ENCODE results near the gene SOBP. TPM values are rescaled to one million over a fixed set of nuclear protein-coding genes. Genes with fewer than 3 reads are reported as not detected.

The SOBP gene
- total and polyA plus RNA-seq, 2 donors (not counting 3 experiments of a cell fraction or from before 2014, with no cell fraction given), result 0.35 to 6.6 TPM

GRCh38 chr6:107574856-107575255 is 84.9 kb downstream of the SOBP start:
- no peaks in the 10 kb centered on the region for H4K20me1 ChIP-seq (replicated peaks; ENCODE audit: control insufficient read depth, extremely low read depth, insufficient read depth, low read length)
- CTCF ChIA-PET, result no interaction called here
- H3K9me3 ChIP-seq (replicated peaks; ENCODE audit: control insufficient read depth, insufficient read depth, low read length), result no peaks in the 10 kb centered on the region
- H3K9ac ChIP-seq (replicated peaks; ENCODE audit: extremely low read depth, insufficient read depth, low read length), result no peak overlapping the region
- no peak overlapping the region for H3K4me2 ChIP-seq (ENCODE audit: insufficient read depth, low read length)
- TF ChIP-seq POLR2A (IDR thresholded peaks at IDR 0.05; ENCODE audit: low read depth, low read length) (no peak), EZH2 (IDR thresholded peaks at IDR 0.05; ENCODE audit: borderline replicate concordance, low read depth, low read length, severe bottlenecking) (no peak), MYC (IDR thresholded peaks at IDR 0.05; ENCODE audit: low read depth, low read length) (no peak), JUN (IDR thresholded peaks at IDR 0.05; ENCODE audit: borderline replicate concordance, insufficient read depth, insufficient read length, low read depth) (no peak), CTCF (IDR thresholded peaks at IDR 0.05; ENCODE audit: extremely low read depth in 1 of 2, insufficient read depth in 1 of 2, low read depth in 1 of 2, low read length in 2 of 2) (no peak)
- no peak overlapping the region for H3K4me3 ChIP-seq (replicated peaks in 1 of 3; ENCODE audit: insufficient read depth in 1 of 3, low read depth in 1 of 3, low read length in 3 of 3)
- DNase-seq (ENCODE audit: low read depth, low spot score) (no peak), FAIRE-seq (no peak)
- H3K9me1 ChIP-seq (replicated peaks; ENCODE audit: control insufficient read depth, extremely low read depth, insufficient read depth, low read length), result no peaks in the 10 kb centered on the region
- no peaks in the 10 kb centered on the region for H3K27me3 ChIP-seq (ENCODE audit: control insufficient read depth in 2 of 2, insufficient read depth in 2 of 2, low read length in 2 of 2)
- H3K27ac ChIP-seq (ENCODE audit: insufficient read depth, low read depth, low read length), result no peak overlapping the region
- no peaks in the 10 kb centered on the region for H3K36me3 ChIP-seq (ENCODE audit: control insufficient read depth in 2 of 2, extremely low read depth in 1 of 2, insufficient read depth in 2 of 2, low read length in 2 of 2)
- no peaks in the 10 kb centered on the region for H3K79me2 ChIP-seq (ENCODE audit: control insufficient read depth, insufficient read depth, low read length)
- H3K4me1 ChIP-seq (ENCODE audit: control insufficient read depth, extremely low read depth, insufficient read depth, low read length), result no peaks in the 10 kb centered on the region
- POLR2A ChIA-PET, result no interaction called here
- H2AFZ ChIP-seq (ENCODE audit: low read depth, low read length), result no peak overlapping the region
- intact Hi-C loops (cut with micrococcal nuclease) (no loop called here), dilution Hi-C loops (cut with MboI; ENCODE audit: extremely low pct_ligation_motif_present, low sequenced_read_pairs) (no loop called here)
- no TSS peak for BruUV-seq (replicated peaks)

- Histone ChIP-seq H3K27ac (ENCODE audit: insufficient read depth, low read depth, low read length) (no peak overlapping the region), H4K20me1 (replicated peaks; ENCODE audit: control insufficient read depth, extremely low read depth, insufficient read depth, low read length) (no peaks in the 10 kb centered on the region), H3K79me2 (ENCODE audit: control insufficient read depth, insufficient read depth, low read length) (no peaks in the 10 kb centered on the region), H3K27me3 (ENCODE audit: control insufficient read depth in 2 of 2, insufficient read depth in 2 of 2, low read length in 2 of 2) (no peaks in the 10 kb centered on the region), H3K9me1 (replicated peaks; ENCODE audit: control insufficient read depth, extremely low read depth, insufficient read depth, low read length) (no peaks in the 10 kb centered on the region), H3K9me3 (replicated peaks; ENCODE audit: control insufficient read depth, insufficient read depth, low read length) (no peaks in the 10 kb centered on the region), H3K4me3 (replicated peaks in 1 of 3; ENCODE audit: insufficient read depth in 1 of 3, low read depth in 1 of 3, low read length in 3 of 3) (no peak overlapping the region), H3K36me3 (ENCODE audit: control insufficient read depth in 2 of 2, extremely low read depth in 1 of 2, insufficient read depth in 2 of 2, low read length in 2 of 2) (no peaks in the 10 kb centered on the region), H3K4me1 (ENCODE audit: control insufficient read depth, extremely low read depth, insufficient read depth, low read length) (no peaks in the 10 kb centered on the region), H2AFZ (ENCODE audit: low read depth, low read length) (no peak overlapping the region), H3K9ac (replicated peaks; ENCODE audit: extremely low read depth, insufficient read depth, low read length) (no peak overlapping the region), H3K4me2 (ENCODE audit: insufficient read depth, low read length) (no peak overlapping the region)
- TF ChIP-seq CTCF (IDR thresholded peaks at IDR 0.05; ENCODE audit: extremely low read depth in 1 of 2, insufficient read depth in 1 of 2, low read depth in 1 of 2, low read length in 2 of 2) (no peak), FOS (IDR thresholded peaks at IDR 0.05; ENCODE audit: borderline replicate concordance, insufficient read depth, low read length) (peak; percentile 73), JUN (IDR thresholded peaks at IDR 0.05; ENCODE audit: borderline replicate concordance, insufficient read depth, insufficient read length, low read depth) (peak; percentile 38)
- no TSS peak for BruUV-seq (replicated peaks)
- ChIA-PET CTCF (interaction anchor here (1.0 to 1.4 kb wide), 2 partner anchors 9 to 25 kb away, joined by 3 to 7 read pairs; no protein-coding TSS in a partner anchor), POLR2A (no interaction called here)
- dilution Hi-C loops (cut with MboI; ENCODE audit: extremely low pct_ligation_motif_present, low sequenced_read_pairs), result no loop called here
- FAIRE-seq, result no peak
- intact Hi-C loops (cut with micrococcal nuclease), result no loop called here
- peak; percentile 50 for DNase-seq (ENCODE audit: low read depth, low spot score)
These were observed 86.9 kb downstream of the SOBP start for GRCh38 chr6:107576852-107577251.
